GM23248 (cell line): ENCODE measurements around the gene TTN.

Source experiments
- EZH2 ChIP-seq: fragments of 200-600 bp; sonication (generic); IDR thresholded peaks from 2 replicates; pipeline ENCODE4 v1.6.1; 2018; ENCODE audit warnings: antibody characterized with exemption, mild to moderate bottlenecking; ENCODE audit not compliant: insufficient read depth, poor library complexity, severe bottlenecking
- EZH2phosphoT487 ChIP-seq: fragments of 200-600 bp; sonication (generic); IDR thresholded peaks from 2 replicates; pipeline ENCODE4 v1.6.1; 2018; ENCODE audit warnings: antibody characterized with exemption, moderate library complexity, mild to moderate bottlenecking, low read depth; ENCODE audit not compliant: insufficient read depth

- TF ChIP-seq EZH2 (no peak), EZH2phosphoT487 (no peak)
Observed at GRCh38 chr2:178787155-178787554, 20.1 kb downstream of the TTN start.
